Sigmoid colon (tissue), 7 donors: ENCODE results near the gene MEI1. TPM values are rescaled to one million over a fixed set of nuclear protein-coding genes. Genes with fewer than 3 reads are reported as not detected.
"Not testable (repeated sequence)": the region's sequence is repeated elsewhere in the genome, so short reads cannot be mapped to it uniquely, and the experiment has no call there.

Experiments used
- DNase-seq: peaks from one replicate; pipeline ENCODE4 v3.0.0-alpha.2; 2019
- H3K27ac ChIP-seq, 4 donors: fragments of 200-600 bp; sonication (generic); one replicate each; pipeline ENCODE4 v1.5.1; 2016 to 2019; ENCODE audit warnings: mild to moderate bottlenecking in 1 of 4
- H3K27me3 ChIP-seq, 3 donors: fragments of 200-600 bp; sonication (generic); one replicate each; pipeline ENCODE4 v1.5.1; 2019; ENCODE audit warnings: mild to moderate bottlenecking in 1 of 3
- H3K36me3 ChIP-seq, 4 donors: fragments of 200-600 bp; sonication (generic); one replicate each; pipeline ENCODE4 v1.5.1; 2016 to 2019
- H3K4me1 ChIP-seq, 4 donors: fragments of 200-600 bp; sonication (generic); one replicate each; pipeline ENCODE4 v1.5.1; 2017 to 2019
- H3K4me3 ChIP-seq, 4 donors: fragments of 200-600 bp; sonication (generic); one replicate each; pipeline ENCODE4 v1.5.1; 2017 to 2019; ENCODE audit warnings: mild to moderate bottlenecking in 2 of 4, moderate library complexity in 1 of 4
- H3K9me3 ChIP-seq, 4 donors: fragments of 200-600 bp in 3 of 4; sonication (generic) in 3 of 4; one replicate each; pipeline versions ENCODE4 v1.5.1 to v1.6.1; 2013 to 2019
- CTCF ChIP-seq, 4 experiments: fragments of 450-650 bp in 3 of 4; fragments of 200-600 bp in 1 of 4; IDR thresholded peaks; one replicate each; pipeline ENCODE4 v1.5.1; 2016 to 2019; ENCODE audit warnings: antibody characterized with exemption in 4 of 4, mild to moderate bottlenecking in 3 of 4, moderate library complexity in 2 of 4
- EP300 ChIP-seq, 4 donors: sonication (generic); formaldehyde crosslinking; IDR thresholded peaks; one replicate each; pipeline ENCODE4 v1.6.1; 2017; ENCODE audit warnings: antibody characterized with exemption in 4 of 4
- POLR2A ChIP-seq, 2 donors: fragments of 450-650 bp; IDR thresholded peaks; one replicate each; pipeline ENCODE4 v1.6.1; 2016; ENCODE audit warnings: antibody characterized with exemption in 2 of 2, mild to moderate bottlenecking in 2 of 2, moderate library complexity in 2 of 2
- POLR2AphosphoS5 ChIP-seq, 4 donors: sonication (generic); formaldehyde crosslinking; IDR thresholded peaks; one replicate each; pipeline ENCODE4 v1.6.1; 2017; ENCODE audit warnings: antibody characterized with exemption in 4 of 4
- WGBS, 2 donors: extraction: QIAGEN DNeasy Blood & Tissue Kit; methylation state at CpG; one replicate each; pipeline ENCODE4 v1.1.7; 2013; 5-methylcytosine and 5-hydroxymethylcytosine counted together
- intact Hi-C: fragments of 100-400 bp; cut with DNase I; formaldehyde crosslinking; loops from one replicate; pipeline ENCODE4 v1.15.1; 2023
- polyA plus RNA-seq, 3 donors: library from polyadenylated mRNA; stranded (reverse); fragments of 200-250 nt; gene quantifications; one replicate each; pipeline ENCODE4 v1.2.3, GENCODE V29; 2013
- total RNA-seq, 4 donors: library from RNA; depleted of rRNA; stranded (reverse); fragments of >200 nt; gene quantifications; one replicate each; pipeline ENCODE4 v1.1.0, GENCODE V29; 2016
- donor health status: healthy with polysubstance abuse.
- donor health status: Bipolar disorder and iron deficiency.
- donor health status: healthy.

Gene MEI1
- total and polyA plus RNA-seq, 7 donors, result 0.54 to 6.4 (median 1.2) TPM; not detected in 2

GRCh38 chr22:41668971-41669911 is 30.1 kb upstream of the MEI1 start:
- intact Hi-C loops, result no loop called here
- DNase-seq, result no peak
- H3K27ac ChIP-seq, result no peak overlapping the region

GRCh38 chr22:41672096-41672495 is 27.2 kb upstream of the MEI1 start:
- DNase-seq, H3K27me3 ChIP-seq, intact Hi-C loops, H3K27ac ChIP-seq, H3K9me3 ChIP-seq, H3K4me1 ChIP-seq, H3K4me3 ChIP-seq: not testable (repeated sequence)
- 43 to 74% methylated on average over 10 of the region's 10 CpGs for WGBS, 2 donors
- peaks cover 0 to 38% (median 13%) of the 10 kb centered on the region in 4 donors for H3K36me3 ChIP-seq

More at GRCh38 chr22:41668971-41669911, 30.1 kb upstream of the MEI1 start:
- 92 to 93% methylated on average over 21 of the region's 21 CpGs for WGBS, 2 donors
- H3K36me3 ChIP-seq, result peaks cover 0 to 29% (median 12%) of the 10 kb centered on the region in 4 donors
- TF ChIP-seq POLR2AphosphoS5 (IDR thresholded peaks at IDR 0.05) (no peak), CTCF (IDR thresholded peaks at IDR 0.05) (no peak), POLR2A (IDR thresholded peaks at IDR 0.05) (no peak)
- H3K4me1 ChIP-seq, result peaks cover 0 to 13% (median 2%) of the 10 kb centered on the region in 4 donors
- H3K9me3 ChIP-seq, result no peaks in the 10 kb centered on the region
- H3K27me3 ChIP-seq, result no peaks in the 10 kb centered on the region
- no peak overlapping the region for H3K4me3 ChIP-seq

- H3K36me3 ChIP-seq, result peaks cover 0 to 46% (median 13%) of the 10 kb centered on the region in 4 donors
- H3K9me3 ChIP-seq, result no peaks in the 10 kb centered on the region
- intact Hi-C loops, result no loop called here
- no peak for DNase-seq
- H3K4me1 ChIP-seq, result no peaks in the 10 kb centered on the region
- H3K27me3 ChIP-seq, result no peaks in the 10 kb centered on the region
- no peak overlapping the region for H3K27ac ChIP-seq
- 79 to 88% methylated on average over 6 of the region's 6 CpGs for WGBS, 2 donors
- TF ChIP-seq POLR2A (IDR thresholded peaks at IDR 0.05), result no peak
- TF ChIP-seq EP300 (IDR thresholded peaks at IDR 0.05), result no peak
- TF ChIP-seq POLR2AphosphoS5 (IDR thresholded peaks at IDR 0.05), result no peak
- TF ChIP-seq CTCF (IDR thresholded peaks at IDR 0.05), result no peak
- no peak overlapping the region for H3K4me3 ChIP-seq
Observed at GRCh38 chr22:41672780-41673509, 26.4 kb upstream of the MEI1 start.

GRCh38 chr22:41674846-41675340 is 24.4 kb upstream of the MEI1 start:
- DNase-seq, result no peak
- no peaks in the 10 kb centered on the region for H3K4me1 ChIP-seq
- no peak overlapping the region for H3K27ac ChIP-seq
- H3K9me3 ChIP-seq, result no peaks in the 10 kb centered on the region
- TF ChIP-seq EP300 (IDR thresholded peaks at IDR 0.05) (no peak), POLR2AphosphoS5 (IDR thresholded peaks at IDR 0.05) (no peak), POLR2A (IDR thresholded peaks at IDR 0.05) (no peak), CTCF (IDR thresholded peaks at IDR 0.05) (no peak)
- no peak overlapping the region for H3K4me3 ChIP-seq
- intact Hi-C loops, result no loop called here
- H3K27me3 ChIP-seq, result no peaks in the 10 kb centered on the region
- 90 to 93% methylated on average over 12 of the region's 12 CpGs for WGBS, 2 donors
- peaks cover 0 to 65% (median 26%) of the 10 kb centered on the region in 4 donors for H3K36me3 ChIP-seq

- H3K36me3 ChIP-seq, result peaks cover 0 to 74% (median 27%) of the 10 kb centered on the region in 4 donors
Observed at GRCh38 chr22:41676134-41676533, 23.2 kb upstream of the MEI1 start.

More at GRCh38 chr22:41676134-41676533, 23.2 kb upstream of the MEI1 start:
- no peak for DNase-seq
- Histone ChIP-seq H3K27me3 (no peaks in the 10 kb centered on the region), H3K4me1 (no peaks in the 10 kb centered on the region), H3K9me3 (no peaks in the 10 kb centered on the region), H3K27ac (no peak overlapping the region), H3K4me3 (no peak overlapping the region)
- WGBS, 2 donors, result 92 to 95% methylated on average over 4 of the region's 4 CpGs
- no peak for TF ChIP-seq EP300 (IDR thresholded peaks at IDR 0.05)
- no peak for TF ChIP-seq CTCF (IDR thresholded peaks at IDR 0.05)
- no peak for TF ChIP-seq POLR2A (IDR thresholded peaks at IDR 0.05)
- TF ChIP-seq POLR2AphosphoS5 (IDR thresholded peaks at IDR 0.05), result no peak
- intact Hi-C loops, result no loop called here
